ENCODE measurements around the gene EFS.
"Not testable (repeated sequence)": the region's sequence is repeated elsewhere in the genome, so short reads cannot be mapped to it uniquely, and the experiment has no call there.

Gene EFS, protein sequence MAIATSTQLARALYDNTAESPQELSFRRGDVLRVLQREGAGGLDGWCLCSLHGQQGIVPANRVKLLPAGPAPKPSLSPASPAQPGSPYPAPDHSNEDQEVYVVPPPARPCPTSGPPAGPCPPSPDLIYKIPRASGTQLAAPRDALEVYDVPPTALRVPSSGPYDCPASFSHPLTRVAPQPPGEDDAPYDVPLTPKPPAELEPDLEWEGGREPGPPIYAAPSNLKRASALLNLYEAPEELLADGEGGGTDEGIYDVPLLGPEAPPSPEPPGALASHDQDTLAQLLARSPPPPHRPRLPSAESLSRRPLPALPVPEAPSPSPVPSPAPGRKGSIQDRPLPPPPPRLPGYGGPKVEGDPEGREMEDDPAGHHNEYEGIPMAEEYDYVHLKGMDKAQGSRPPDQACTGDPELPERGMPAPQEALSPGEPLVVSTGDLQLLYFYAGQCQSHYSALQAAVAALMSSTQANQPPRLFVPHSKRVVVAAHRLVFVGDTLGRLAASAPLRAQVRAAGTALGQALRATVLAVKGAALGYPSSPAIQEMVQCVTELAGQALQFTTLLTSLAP

DNA sequence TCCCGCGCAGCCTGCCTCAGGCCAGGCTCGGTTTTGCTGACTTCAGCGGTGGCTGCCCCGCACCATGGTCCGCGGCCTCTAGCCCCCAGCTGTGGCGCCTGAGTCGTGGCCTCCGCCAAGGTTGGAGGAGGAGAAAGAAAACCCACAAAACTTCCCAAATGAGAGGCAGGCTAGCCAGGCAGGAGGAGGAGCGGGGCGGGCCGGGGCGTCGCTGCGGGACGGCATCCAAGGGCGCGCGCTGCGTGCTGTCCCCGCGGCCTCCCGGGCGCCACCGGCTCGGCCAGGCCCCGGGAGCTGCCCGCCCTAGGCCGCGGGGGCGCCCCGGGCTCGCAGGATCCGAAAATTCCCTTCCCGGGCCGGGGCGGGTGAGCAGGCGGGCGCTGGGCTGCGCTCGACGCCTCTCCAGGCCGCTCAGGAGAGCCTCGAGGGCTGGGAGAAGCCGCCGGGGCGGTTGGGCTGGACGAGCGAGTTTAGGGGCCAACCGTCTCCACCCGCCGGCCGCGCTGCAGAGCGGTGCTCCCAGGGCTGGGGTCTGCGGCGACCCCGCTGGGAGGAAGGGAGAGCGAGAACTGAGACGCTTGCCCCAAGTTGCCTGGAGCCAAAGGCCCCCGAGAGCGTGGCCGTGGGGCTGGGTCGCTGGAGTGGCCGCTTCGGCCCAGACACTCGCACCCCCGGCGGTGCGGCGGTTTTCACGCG is at the start of gene EFS:
Gene EFS (minus strand): TSS at position 137 of the 696 bp plus-strand sequence. CDS start 147 bp downstream, outside the sequence.
- DNase-seq: no peak

DNA sequence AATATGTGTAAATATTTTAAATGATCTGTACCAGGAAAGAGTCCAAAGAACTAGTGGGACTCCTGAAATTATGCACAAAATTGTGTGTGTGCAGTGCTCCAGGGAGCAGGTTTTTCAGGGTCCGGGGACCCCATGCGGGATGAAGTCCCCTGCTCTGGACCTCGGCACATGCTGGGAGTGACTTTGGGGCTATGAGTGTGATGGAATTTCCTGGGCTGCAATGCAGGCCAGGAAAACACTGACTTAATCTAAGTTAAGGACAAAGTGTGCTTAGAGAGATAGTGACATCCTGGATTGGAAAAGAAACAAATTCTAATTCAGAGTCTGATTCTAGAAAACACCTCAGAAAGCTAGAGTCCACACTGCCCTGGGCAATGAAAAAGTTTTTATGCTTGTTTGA is 49.3 kb upstream of the EFS start:
- DNase-seq: no peak

DNA sequence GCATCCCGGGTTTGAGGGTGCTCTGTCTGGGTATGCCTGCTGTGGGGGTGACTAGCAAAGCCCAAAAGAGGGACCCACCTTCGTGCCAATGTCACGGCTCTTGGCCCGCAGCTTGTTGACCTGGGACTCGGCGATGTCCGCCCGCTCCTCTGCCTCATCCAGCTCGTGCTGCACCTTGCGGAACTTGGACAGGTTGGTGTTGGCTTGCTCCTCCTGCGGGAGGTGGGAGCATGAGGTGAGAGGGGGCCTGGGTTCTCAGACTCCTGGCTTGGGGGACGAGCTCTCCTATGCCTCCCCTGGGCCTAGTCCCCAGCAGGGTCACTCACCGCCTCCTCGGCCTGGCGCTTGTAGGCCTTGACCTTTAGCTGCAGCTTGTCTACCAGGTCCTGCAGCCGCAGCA is 48.7 kb upstream of the EFS start:
- DNase-seq: no peak

DNA sequence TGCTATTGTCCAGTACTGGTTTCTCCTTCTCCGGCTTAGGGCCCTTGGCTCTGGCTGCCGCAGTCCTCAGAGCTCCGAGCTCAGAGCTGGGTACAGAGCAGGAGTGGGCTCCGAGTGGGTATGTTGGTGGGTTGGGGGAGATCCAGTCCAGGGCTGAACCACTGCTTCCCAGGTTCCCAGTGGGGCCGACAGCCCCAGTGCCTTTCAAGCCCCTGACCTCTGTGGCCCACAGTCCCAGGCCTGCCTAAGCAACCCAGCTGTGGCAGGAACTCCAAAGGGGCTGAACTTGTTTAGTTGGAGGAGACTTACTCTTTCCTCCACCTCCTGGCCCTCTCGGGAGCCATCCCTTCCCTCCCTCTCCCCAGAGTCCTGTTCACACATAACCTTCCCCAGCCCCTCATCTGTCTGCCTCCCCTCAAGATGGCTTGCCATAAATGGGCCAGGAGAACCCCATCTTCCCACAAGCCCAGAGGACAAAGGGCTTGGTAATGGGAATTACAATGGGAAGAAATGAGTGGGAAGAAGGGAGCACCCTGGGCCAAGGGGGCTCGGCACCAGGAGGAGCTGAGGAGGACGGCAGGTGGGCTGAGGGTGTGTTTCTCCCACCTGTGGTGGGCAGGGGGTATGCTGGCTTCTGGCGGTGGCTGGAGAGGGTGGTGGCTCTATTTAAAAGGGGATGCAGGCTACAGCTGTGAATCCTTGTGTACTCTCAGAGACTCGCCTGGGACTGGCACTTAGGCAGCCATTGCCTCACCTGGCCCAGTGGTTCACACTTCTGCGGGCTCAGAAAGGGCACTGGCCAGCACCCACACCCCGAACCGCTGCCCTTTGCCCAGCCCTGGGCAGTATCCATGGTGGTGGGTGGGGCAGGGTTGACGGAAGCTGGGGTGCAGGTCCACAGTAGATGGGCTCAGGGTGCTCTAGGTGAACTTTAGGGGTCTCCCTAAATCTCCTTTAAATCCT is 46.9 kb upstream of the EFS start:
- DNase-seq: no peak

DNA sequence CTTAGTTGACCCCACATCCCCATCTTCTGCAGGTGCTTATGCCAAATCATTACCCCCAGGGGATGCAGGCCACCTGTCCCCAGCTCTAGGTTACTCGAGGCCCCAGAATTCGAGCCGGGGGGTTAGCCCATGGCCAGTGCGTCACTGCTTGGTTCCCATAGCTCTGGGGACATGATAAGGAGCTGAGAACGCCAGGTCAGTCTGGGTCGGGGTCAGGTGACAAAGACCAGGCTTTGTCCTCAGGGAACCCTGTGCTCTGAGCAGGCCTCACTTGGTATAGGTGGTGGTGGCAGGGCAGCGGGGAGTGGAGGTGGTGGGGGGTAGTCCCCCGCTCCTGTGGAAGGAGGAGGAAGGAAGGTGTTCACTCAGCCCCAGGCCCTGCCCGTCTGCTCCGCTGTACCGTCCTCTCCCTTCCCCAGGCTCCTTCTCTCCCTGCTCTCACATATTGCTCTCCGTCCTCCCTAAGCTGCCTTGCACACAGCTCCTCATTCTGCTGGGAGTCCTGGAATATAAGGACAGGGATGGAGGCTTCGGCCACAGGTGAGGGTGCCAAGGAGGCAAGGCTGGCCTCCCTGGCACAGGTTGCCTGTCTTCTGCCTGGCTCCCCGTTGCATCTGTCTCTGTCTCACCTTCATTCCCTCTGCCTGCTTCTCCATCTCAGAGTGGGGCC is 45.1 kb upstream of the EFS start:
- DNase-seq: no peak

DNA sequence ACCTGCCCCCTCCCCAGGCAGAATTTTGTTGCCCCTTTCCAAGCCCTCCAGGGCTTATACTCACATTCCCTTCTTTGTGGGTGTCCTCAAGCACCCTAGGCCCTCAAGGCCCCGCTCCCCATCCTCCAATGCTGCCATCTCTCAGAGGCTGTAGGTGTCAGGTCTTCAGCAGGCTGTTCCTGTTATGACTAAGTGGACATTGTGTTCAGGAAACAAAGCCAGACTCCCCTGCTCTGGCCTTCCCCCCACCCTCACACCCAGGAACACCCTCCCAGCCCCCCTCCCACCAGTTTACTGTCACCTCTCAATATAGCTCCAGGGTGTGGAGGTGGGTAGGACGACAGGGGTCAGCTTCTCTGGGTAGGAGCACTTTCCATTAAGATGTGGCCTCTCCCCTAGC is 44.5 kb upstream of the EFS start:
- no peak for DNase-seq

DNA sequence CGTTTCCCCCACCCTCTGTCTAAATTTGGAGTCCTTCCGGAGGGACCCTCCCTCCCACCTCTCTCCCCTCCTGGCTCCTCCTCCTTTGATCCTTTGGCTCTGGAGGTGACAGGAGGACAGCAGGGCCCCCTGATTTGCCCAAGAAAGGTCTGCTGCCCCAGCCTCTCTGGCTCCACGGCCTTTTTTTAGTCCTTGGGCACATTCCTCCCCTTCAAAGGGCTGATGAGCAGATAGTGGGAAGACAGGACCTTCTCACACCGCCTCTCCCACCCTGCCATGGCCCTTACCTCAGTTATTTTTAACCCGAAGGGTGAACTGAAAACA is 43.3 kb upstream of the EFS start:
- DNase-seq: no peak

DNA sequence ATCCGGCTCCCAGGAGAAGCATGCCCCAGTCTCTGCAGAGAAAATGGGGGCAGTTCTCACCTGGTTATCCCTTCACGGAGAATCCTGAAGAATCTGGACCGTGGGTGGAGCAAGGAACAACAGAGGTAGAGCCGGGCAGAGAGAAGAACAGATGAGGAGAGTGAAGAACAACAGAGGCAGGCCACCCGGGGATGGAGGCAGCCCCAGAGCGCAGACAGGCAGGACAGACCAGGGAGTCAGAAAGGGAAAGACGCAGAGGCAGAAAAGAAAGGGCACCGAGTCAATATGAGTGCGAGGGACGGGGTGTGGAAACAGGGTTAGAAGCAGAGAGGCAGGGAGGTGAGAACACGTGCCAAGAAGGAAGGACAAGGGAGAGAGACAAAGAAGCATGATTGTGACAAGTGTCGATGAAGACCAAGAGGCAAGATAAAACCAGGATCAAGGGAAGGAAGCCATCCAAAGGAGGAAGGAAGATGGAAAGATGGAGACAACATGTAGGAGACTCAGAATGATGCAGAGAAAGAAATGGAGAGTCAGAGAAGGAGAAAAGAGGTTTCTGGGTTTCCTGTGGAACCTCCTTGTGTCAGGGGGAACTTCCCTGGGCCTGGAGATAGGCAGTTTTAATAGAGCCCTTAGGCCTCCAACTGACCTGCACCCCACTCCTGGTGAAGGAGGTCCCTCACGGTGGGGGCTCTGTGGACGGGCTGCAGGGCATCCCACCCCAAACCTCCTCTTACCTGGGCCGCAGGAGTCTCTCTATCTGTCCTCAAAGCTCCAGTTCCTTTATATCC is 42.7 kb upstream of the EFS start, which contains the start of gene MYH6:
Gene MYH6 (minus strand): TSS at position 758 of the 791 bp plus-strand sequence. CDS start 1,050 bp downstream, outside the sequence.
- DNase-seq: no peak

DNA sequence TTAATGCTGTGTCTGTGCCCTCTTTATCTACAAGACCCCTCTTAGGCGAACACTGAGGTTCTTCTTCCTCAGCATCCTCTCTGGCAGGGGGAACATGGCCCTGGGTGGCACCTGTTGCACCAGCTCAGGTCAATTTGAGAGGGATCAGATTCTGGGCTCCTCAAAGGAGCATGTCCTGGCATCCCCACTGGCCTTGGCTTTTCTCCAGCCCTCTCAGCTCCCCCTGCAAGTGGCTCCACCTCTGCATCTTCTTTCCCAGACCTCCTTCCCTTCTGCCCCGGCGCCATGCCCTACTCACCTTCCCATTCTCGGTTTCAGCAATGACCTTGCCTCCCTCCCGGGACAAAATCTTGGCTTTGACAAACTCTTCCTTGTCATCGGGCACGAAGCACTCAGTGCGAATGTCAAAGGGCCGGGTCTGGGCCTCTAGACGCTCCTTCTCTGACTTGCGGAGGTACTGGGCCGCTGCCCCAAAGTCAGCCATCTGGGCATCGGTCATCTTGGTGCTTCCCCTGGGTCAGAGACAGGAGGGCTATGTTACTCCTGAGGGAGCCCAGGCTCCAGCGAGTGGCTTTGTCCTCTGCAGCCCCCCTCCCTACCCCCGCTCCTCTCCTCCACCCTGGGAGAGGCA is 41.9 kb upstream of the EFS start:
- DNase-seq: no peak

DNA sequence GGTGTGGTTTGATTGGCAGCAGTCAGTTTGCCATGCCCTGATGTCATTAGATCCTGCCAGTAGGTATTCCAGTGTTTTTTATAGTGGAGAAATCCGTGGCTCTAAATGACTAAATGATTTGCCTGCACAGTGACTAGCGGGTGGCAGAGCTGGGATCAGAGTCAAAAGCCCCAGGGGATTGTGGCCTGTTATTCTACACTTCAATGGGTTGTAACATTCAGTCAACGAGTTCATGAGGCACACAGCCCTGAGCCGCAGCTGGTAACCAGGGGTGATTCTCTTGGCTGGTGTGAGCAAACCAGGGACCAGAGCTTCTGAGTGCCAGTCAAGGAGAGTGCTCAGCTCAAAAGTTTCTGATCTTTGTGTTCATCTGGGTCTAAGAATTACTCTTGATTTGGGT is 41.3 kb upstream of the EFS start:
- no peak for DNase-seq

DNA sequence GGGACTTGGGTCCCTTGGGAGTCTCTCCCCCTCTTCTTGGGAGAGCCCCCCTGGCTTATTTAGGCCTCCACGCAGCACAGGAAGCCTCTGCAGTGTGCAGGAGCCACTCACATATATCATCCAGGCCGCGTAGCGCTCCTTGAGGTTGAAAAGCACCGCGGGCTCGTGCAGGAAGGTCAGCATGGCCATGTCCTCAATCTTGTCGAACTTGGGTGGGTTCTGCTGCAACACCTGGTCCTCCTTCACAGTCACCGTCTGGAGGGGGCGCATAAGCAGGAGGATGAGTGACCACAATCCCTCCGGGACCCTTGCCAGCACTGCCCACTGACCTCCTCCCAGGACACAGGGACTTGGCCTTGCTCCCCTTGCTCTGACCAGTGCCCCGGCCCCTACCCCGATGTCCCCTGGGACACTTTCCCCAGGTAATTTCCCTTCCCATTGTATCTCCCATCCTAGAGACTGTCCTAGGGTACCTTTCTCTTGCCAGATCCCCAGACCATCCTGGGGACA is 40.6 kb upstream of the EFS start:
- DNase-seq: no peak

DNA sequence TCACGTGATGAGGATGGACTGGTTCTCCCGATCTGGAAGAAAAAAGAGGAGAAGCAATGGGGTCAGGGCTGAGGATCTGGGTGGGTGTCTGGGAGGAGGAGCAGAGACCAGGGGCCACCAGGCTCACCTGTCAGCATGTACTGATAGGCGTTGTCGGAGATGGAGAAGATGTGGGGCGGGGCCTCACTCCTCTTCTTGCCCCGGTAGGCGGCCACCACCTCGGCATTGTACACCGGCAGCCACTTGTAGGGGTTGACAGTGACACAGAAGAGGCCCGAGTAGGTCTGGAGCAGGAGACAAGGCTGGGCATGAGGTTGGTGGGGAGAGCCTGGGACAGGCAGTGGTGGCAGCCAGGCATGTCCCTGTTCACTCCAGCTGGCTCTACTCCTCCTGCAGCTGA is 40.1 kb upstream of the EFS start:
- no peak for DNase-seq

DNA sequence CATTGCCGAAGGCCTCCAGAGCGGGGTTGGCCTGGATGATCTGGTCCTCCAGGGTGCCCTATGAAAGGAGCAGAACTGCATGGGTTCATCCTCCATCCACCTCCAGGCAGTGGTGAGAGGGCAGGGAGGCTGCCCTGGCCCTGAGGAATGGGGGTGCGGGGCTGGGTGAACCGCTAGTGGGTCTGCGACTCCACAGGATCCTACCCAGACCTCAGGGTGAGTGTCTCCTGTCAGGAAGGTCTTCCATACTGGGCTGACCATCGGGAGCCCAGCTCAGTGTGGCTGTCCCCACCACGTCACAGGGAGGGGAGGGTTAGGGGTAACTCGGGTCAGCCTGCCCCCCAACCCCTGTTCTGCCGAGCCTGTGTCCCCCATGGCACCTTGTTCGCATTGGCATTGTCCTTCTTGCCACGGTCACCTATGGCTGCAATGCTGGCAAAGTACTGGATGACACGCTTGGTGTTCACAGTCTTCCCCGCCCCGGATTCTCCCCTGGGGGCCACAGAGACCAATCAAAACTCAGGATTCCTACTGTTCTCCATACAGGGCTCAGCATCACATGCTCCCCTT is 39.4 kb upstream of the EFS start:
- no peak for DNase-seq

DNA sequence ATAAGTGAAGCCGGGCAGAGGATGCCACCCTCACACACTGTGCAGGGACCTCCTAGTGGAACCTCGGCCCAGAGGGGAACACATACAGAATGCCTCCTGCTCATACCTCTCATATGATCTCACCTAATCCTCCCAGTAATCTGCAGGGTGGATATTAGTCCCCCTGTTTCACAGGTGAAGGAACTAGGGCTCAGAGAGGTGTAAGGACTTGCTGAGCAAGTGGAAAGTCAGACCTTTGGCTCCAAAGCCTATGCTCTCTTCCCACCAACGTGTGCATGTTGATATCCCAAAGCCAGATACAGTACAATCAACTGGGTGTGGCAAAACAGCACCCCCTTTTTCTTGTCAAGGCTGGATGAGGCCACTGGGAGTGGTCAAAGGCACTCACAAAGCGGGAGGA is 38.9 kb upstream of the EFS start:
- DNase-seq: no peak

DNA sequence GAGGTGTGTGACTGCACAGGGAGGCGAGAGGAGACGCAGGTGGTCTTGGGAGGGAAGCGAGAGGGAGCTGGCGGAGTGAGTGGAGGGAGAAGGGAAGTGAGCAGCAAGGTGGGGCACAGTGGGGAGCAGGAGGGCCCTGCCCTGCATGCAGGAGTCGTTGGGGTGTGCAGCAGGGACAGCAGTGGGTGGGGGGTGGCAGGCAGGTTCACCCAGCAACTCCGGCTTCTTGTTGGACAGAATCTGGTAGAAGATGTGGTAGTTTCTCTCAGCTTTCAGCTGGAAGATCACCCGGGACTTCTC is 38.1 kb upstream of the EFS start:
- DNase-seq: no peak

DNA sequence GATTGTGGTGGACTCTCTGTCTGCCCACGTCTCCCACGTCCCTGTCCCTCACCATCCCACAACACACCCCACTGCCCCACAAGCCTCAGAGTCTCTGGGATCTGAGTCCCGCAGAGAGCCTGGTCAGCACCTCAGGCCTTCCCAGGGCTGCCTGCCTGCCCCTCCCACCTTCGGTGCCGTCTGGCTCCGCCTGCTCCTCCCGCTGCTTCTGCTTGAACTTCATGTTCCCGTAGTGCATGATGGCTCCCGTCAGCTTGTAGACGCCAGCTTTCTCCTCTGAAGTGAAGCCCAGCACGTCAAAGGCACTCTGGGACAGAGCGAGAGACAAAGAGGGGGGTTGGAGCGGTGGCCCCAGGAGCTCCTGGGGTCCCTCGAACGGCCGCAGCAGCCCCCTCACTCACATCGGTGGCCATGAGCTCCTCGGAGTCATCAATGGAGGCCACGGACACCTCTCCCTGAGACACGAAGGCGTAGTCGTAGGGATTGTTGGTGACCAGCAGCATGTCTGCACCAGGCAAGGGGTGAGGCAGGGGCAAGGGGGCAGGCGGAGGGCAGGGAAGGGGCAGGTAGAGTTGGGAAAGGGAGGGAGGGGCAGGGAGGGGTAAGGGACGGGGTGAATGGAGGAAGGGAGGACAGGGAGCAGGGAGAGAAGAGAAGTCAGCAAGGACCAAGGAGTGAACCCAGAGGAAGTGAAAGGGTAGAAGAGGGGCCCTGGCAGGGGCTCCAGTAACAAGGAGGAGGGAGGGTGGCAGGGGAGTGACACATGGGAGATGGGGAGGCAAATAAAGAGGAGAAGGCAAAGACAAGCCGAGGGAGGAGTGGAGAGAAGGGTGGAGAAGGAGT is 37.5 kb upstream of the EFS start:
- no peak for DNase-seq

DNA sequence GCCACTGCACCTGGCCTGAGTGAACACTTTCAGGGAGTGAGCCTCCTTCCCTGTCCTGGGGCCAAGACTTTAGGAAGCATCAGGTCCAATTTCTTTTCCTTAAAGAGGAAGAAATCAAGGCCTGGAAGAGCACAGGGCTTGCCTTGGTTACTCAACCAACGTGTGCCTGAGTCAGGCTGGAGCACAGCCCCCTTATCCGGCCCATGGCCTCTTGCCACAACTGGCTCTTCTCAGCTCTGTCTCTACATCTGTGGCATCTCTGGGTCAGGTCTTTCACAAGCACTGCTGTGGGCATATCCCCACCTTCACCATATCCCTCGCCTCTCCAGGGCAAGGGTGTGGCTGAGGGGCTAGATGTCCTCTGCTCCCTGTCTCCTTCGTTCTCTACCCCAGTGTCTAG is 36.3 kb upstream of the EFS start:
- no peak for DNase-seq

DNA sequence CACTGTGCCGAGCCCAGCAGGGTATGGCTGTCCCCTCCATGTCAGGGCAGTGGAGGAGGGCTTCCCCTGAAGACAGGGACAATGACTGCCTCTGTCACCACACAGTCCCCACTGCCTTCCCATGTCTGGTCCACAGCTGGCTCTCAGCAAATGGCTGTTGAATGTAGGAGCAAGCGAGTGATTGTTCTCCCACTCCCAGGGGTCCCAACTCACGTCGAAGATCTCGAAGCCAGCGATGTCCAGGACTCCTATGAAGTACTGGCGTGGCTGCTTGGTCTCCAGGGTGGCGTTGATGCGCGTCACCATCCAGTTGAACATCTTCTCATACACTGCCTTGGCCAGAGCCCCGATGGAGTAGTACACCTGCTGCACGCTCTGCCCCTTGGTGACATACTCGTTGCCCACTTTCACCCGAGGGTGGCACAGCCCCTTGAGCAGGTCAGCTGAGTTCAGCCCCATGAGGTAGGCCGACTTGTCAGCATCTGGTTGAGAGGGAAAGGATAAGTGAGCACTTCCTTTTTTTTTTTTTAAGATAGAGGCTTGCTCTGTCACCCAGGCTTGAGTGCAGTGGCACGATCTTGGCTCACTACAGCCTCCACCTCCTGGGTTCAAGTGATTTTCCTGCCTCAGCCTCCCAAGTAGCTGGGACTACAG is 35.7 kb upstream of the EFS start:
- not testable (repeated sequence) for DNase-seq

DNA sequence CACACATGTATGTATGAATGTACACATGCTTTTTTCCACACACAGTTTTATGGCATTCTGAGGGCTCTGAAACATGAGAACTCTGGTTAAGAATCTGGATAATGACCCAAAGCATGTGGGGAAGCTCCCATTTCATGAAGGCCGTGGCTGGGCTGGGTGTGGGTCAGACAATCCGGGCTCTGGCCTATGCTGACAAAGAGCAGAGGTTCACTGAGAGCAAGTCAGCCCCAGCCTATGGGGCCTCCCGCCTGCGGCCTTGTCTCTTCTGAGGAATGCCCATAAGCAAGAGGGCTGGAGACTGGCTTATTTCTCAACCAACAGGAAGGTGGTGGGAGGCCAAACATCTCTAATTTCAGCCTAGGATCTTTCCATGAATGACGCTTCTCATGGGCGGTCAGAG is 34.6 kb upstream of the EFS start:
- DNase-seq: no peak

Data from stimulated activated naive CD4-positive, alpha-beta T cell treated with Interleukin-2 at 50 U/mL for 16 hours (primary cell).